ENCODE data around the gene TMPRSS9.

DNA sequence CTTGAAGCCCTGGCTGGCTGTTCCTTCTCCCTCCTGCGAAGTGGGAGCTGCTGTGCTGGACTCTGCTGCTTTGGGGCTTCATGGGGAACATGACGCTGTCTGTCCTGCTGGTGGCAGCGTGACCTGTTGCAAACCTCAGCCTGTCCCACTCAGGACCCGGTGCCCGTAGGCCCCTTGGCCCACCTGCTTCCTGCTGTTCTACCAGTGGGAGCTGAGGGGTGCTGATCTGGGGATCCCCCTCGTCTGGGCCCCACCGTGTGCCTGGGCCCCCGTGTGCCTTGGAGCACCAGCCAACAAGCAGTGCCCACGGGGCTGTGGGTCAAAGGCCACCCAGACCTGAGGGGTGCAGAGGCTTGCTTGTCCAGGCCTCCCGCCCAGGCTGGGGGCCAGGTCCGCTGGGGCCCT, 26.3 kb upstream of the TMPRSS9 start:
- TF ChIP-seq, protein P1, sequence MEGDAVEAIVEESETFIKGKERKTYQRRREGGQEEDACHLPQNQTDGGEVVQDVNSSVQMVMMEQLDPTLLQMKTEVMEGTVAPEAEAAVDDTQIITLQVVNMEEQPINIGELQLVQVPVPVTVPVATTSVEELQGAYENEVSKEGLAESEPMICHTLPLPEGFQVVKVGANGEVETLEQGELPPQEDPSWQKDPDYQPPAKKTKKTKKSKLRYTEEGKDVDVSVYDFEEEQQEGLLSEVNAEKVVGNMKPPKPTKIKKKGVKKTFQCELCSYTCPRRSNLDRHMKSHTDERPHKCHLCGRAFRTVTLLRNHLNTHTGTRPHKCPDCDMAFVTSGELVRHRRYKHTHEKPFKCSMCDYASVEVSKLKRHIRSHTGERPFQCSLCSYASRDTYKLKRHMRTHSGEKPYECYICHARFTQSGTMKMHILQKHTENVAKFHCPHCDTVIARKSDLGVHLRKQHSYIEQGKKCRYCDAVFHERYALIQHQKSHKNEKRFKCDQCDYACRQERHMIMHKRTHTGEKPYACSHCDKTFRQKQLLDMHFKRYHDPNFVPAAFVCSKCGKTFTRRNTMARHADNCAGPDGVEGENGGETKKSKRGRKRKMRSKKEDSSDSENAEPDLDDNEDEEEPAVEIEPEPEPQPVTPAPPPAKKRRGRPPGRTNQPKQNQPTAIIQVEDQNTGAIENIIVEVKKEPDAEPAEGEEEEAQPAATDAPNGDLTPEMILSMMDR (IDR thresholded peaks at IDR 0.05): no peak
- TF ChIP-seq POLR2AphosphoS5 (IDR thresholded peaks at IDR 0.05): no peak
- no peak for TF ChIP-seq POLR2A (IDR thresholded peaks at IDR 0.05)
